GM12878 (cell line): Measurements from ENCODE around the gene ASIC1. TPM values are rescaled to one million over a fixed set of nuclear protein-coding genes. Genes with fewer than 3 reads are reported as not detected.

ENCODE experiments used
- ASH2L ChIP-seq: fragments of 300-600, 200-600 bp; sonication (generic); IDR thresholded peaks from 2 replicates; pipeline ENCODE4 v1.6.1; 2017; ENCODE audit warnings: low read depth, mild to moderate bottlenecking, borderline replicate concordance
- E2F4 ChIP-seq: IDR thresholded peaks from 2 replicates; pipeline ENCODE4 v1.6.1; 2012; ENCODE audit warnings: low read depth, low read length, improper control_type of control experiment
- EGR1 ChIP-seq, 2 experiments: IDR thresholded peaks; 1 replicate in 1 of 2; 2 replicates in 1 of 2; pipeline ENCODE4 v1.6.1; 2011 to 2012; ENCODE audit warnings: low read depth in 2 of 2, low read length in 2 of 2, borderline replicate concordance in 1 of 2, mild to moderate bottlenecking in 1 of 2, moderate library complexity in 1 of 2
- ELK1 ChIP-seq: IDR thresholded peaks from 2 replicates; pipeline ENCODE4 v1.6.1; 2012; ENCODE audit warnings: low read depth, low read length, improper control_type of control experiment
- ESRRA ChIP-seq: IDR thresholded peaks from 2 replicates; pipeline ENCODE4 v1.6.1; 2012; ENCODE audit warnings: mild to moderate bottlenecking, low read length, improper control_type of control experiment
- IKZF1 ChIP-seq: fragments of 450-650 bp; conservative IDR thresholded peaks from 2 replicates; pipeline ENCODE4 v1.6.1; 2017; ENCODE audit warnings: antibody characterized with exemption, mild to moderate bottlenecking
- LARP7 ChIP-seq: fragments of 450-650 bp; IDR thresholded peaks from 2 replicates; pipeline ENCODE4 v1.6.1; 2017; ENCODE audit warnings: mild to moderate bottlenecking
- MLLT1 ChIP-seq: fragments of 450-650 bp; IDR thresholded peaks from 2 replicates; pipeline ENCODE4 v1.6.1; 2016; ENCODE audit warnings: mild to moderate bottlenecking
- NFIC ChIP-seq: IDR thresholded peaks from 2 replicates; pipeline ENCODE4 v1.6.1; 2012; ENCODE audit warnings: low read depth, mild to moderate bottlenecking, inconsistent platforms, low read length, moderate library complexity
- NKRF ChIP-seq: fragments of 450-650 bp; conservative IDR thresholded peaks from 2 replicates; pipeline ENCODE4 v1.6.1; 2017; ENCODE audit warnings: mild to moderate bottlenecking, moderate library complexity
- PBX3 ChIP-seq: IDR thresholded peaks from 2 replicates; pipeline ENCODE4 v1.6.1; 2011; ENCODE audit warnings: mild to moderate bottlenecking, low read depth, low read length, moderate library complexity; ENCODE audit not compliant: insufficient replicate concordance
- POU2F2 ChIP-seq: IDR thresholded peaks from 3 replicates; pipeline ENCODE4 v1.6.1; 2011; ENCODE audit warnings: low read depth, mild to moderate bottlenecking, low read length, borderline replicate concordance
- RFX5 ChIP-seq: IDR thresholded peaks from 2 replicates; pipeline ENCODE4 v1.6.1; 2011; ENCODE audit warnings: low read depth, low read length, improper control_type of control experiment
- SRF ChIP-seq, 2 experiments: IDR thresholded peaks; 2 replicates each; pipeline ENCODE4 v1.6.1; 2011; ENCODE audit warnings: low read depth in 2 of 2, low read length in 2 of 2, mild to moderate bottlenecking in 1 of 2, moderate library complexity in 1 of 2
- USF1 ChIP-seq: IDR thresholded peaks from 2 replicates; pipeline ENCODE4 v1.6.1; 2011; ENCODE audit warnings: borderline replicate concordance, low read depth, mild to moderate bottlenecking, moderate library complexity, mixed read lengths, low read length; ENCODE audit not compliant: insufficient read depth; ENCODE audit errors: extremely low read length
- USF2 ChIP-seq: IDR thresholded peaks from 2 replicates; pipeline ENCODE4 v1.6.1; 2011; ENCODE audit warnings: low read depth, low read length, improper control_type of control experiment, borderline replicate concordance
- WRNIP1 ChIP-seq: IDR thresholded peaks from 2 replicates; pipeline ENCODE4 v1.6.1; 2011; ENCODE audit warnings: low read depth, low read length, improper control_type of control experiment, borderline replicate concordance
- ZNF274 ChIP-seq: IDR thresholded peaks from one replicate; pipeline ENCODE4 v1.8.0; 2011; ENCODE audit not compliant: insufficient read length, insufficient read depth
- ZNF384 ChIP-seq: IDR thresholded peaks from 2 replicates; pipeline ENCODE4 v1.6.1; 2012; ENCODE audit warnings: low read depth, mild to moderate bottlenecking, low read length, improper control_type of control experiment, borderline replicate concordance
- polyA plus RNA-seq, 11 experiments: library from polyadenylated mRNA; depleted of rRNA in 4 of 11; unstranded in 6 of 11; stranded (reverse) in 5 of 11; fragments of >200 nt; fragmentation: Nextera tagmentation in 4 of 11; fragmentation: Illumina TruSeq in 1 of 11; extraction: Ambion mirVana in 4 of 11; extraction: Trizol in 1 of 11; gene quantifications; 1 replicate in 1 of 11; 2 replicates in 10 of 11; pipeline versions ENCODE4 v1.2.1 to v1.2.3, GENCODE V29; 2011 to 2016; ENCODE audit warnings: inconsistent platforms in 2 of 11, missing spikeins in 2 of 11, low read depth in 1 of 11
- total RNA-seq, 4 experiments: library from RNA; depleted of rRNA in 3 of 4; stranded (reverse); fragments of >200 nt in 3 of 4; fragmentation: Illumina TruSeq in 1 of 4; extraction: Trizol in 1 of 4; gene quantifications; 2 replicates each; pipeline versions ENCODE4 v1.2.1 to v1.2.3, GENCODE V29; 2013 to 2021

Gene ASIC1
- total and polyA plus RNA-seq, 10 of the 15 experiments (the other 5 are each of a cell fraction or from before 2014, with no cell fraction given): 0.02 to 0.28 (median 0.21) TPM; not detected in 4

GRCh38 chr12:50084775-50085614 is 27.6 kb downstream of the ASIC1 start, which contains the start of gene SMARCD1 (continued):
- no peak for TF ChIP-seq ESRRA
- no peak for TF ChIP-seq ZNF384
- TF ChIP-seq NFIC: no peak
- TF ChIP-seq MLLT1: no peak; the same call in 1 of the 2 replicates
- TF ChIP-seq USF2: no peak
- TF ChIP-seq ASH2L: no peak
- TF ChIP-seq ZNF274: no peak
- no peak for TF ChIP-seq USF1
- TF ChIP-seq RFX5: no peak
- TF ChIP-seq POU2F2: no peak; the same call in 2 of the 3 replicates
- TF ChIP-seq ELK1: peak; percentile 52
- no peak; the same call in 1 of the 2 replicates for TF ChIP-seq NKRF
- TF ChIP-seq LARP7: peak; percentile 66; the same call in 1 of the 2 replicates
- TF ChIP-seq SRF (IDR thresholded peaks at IDR 0.05; ENCODE audit: low read depth in 2 of 2, low read length in 2 of 2): 0 out of 4 replicates have a peak, but pooled peaks of 1 of the 2 experiments have one; percentile 28
- TF ChIP-seq WRNIP1: 0 out of 2 replicates have a peak, but pooled peaks have one; percentile 44
- TF ChIP-seq EGR1 (IDR thresholded peaks at IDR 0.05; ENCODE audit: borderline replicate concordance in 1 of 2, low read depth in 2 of 2, low read length in 2 of 2): peak in 1 of 2 experiments; percentile 87; a peak in 2 of 3 replicates
- TF ChIP-seq PBX3: no peak
- peak; percentile 76 for TF ChIP-seq IKZF1
- no peak for TF ChIP-seq E2F4
